Neural cell (in vitro differentiated cells): Measurements from ENCODE around the gene PRKAG2. TPM values are rescaled to one million over a fixed set of nuclear protein-coding genes. Genes with fewer than 3 reads are reported as not detected.

Experiments
- H2AFZ ChIP-seq: fragments of 200-600, 300-800 bp; sonication (generic), shearing (Covaris generic); 2 replicates; pipeline ENCODE4 v1.6.0; 2014; ENCODE audit warnings: low read depth, mild to moderate bottlenecking, antibody characterized with exemption, low read length, moderate library complexity
- H3F3A ChIP-seq: fragments of 200-600 bp; shearing (Covaris generic); 2 replicates; pipeline ENCODE4 v1.6.1; 2016; ENCODE audit warnings: mild to moderate bottlenecking, moderate library complexity, mixed read lengths, antibody characterized with exemption, low read length; ENCODE audit not compliant: insufficient read depth, poor library complexity, severe bottlenecking
- H3K27ac ChIP-seq: fragments of 200-600, 300-800 bp; sonication (generic), shearing (Covaris generic); 2 replicates; pipeline ENCODE4 v1.5.1; 2014; ENCODE audit warnings: mild to moderate bottlenecking, low read length, moderate library complexity
- H3K27me3 ChIP-seq: fragments of 300-800, 200-600 bp; sonication (generic), shearing (Covaris generic); 2 replicates; pipeline ENCODE4 v1.6.0; 2014; ENCODE audit warnings: mild to moderate bottlenecking, low read depth, low read length, moderate library complexity; ENCODE audit not compliant: insufficient read depth
- H3K36me3 ChIP-seq: fragments of 300-800, 200-600 bp; sonication (generic), shearing (Covaris generic); 2 replicates; pipeline ENCODE4 v1.5.1; 2014; ENCODE audit warnings: mild to moderate bottlenecking, antibody characterized with exemption, low read length, moderate library complexity; ENCODE audit not compliant: insufficient read depth
- H3K4me2 ChIP-seq: fragments of 300-800, 200-600 bp; sonication (generic), shearing (Covaris generic); 2 replicates; pipeline ENCODE4 v1.6.0; 2014; ENCODE audit warnings: mild to moderate bottlenecking, low read length
- H3K4me3 ChIP-seq: fragments of 300-800, 200-600 bp; sonication (generic), shearing (Covaris generic); 2 replicates; pipeline ENCODE4 v1.5.1; 2014; ENCODE audit warnings: mild to moderate bottlenecking, low read length, moderate library complexity
- H3K79me2 ChIP-seq: fragments of 200-600 bp; shearing (Covaris generic); replicated peaks from 2 replicates; pipeline ENCODE4 v1.6.0; 2014; ENCODE audit warnings: mild to moderate bottlenecking, low read length, moderate library complexity; ENCODE audit not compliant: insufficient read depth
- H3K9ac ChIP-seq: fragments of 300-800, 200-600 bp; sonication (generic), shearing (Covaris generic); 2 replicates; pipeline ENCODE4 v1.6.1; 2016; ENCODE audit warnings: mild to moderate bottlenecking, low read length, mixed read lengths
- H3K9me2 ChIP-seq: fragments of 200-600 bp; shearing (Covaris generic); 2 replicates; pipeline ENCODE4 v1.6.1; 2016; ENCODE audit warnings: mild to moderate bottlenecking, low read length, mixed read lengths; ENCODE audit not compliant: insufficient read depth
- H3K9me3 ChIP-seq: fragments of 200-600, 300-800 bp; sonication (generic), shearing (Covaris generic); 2 replicates; pipeline ENCODE4 v1.6.1; 2016; ENCODE audit warnings: mild to moderate bottlenecking, mixed run types, low read length, moderate library complexity, mixed read lengths
- H4K20me1 ChIP-seq: fragments of 200-600 bp; shearing (Covaris generic); 2 replicates; pipeline ENCODE4 v1.6.1; 2016; ENCODE audit warnings: mild to moderate bottlenecking, mixed run types; ENCODE audit not compliant: insufficient read depth
- CTCF ChIP-seq: fragments of 450-650 bp; IDR thresholded peaks from 2 replicates; pipeline ENCODE4 v1.5.1; 2014; ENCODE audit warnings: antibody characterized with exemption, mild to moderate bottlenecking, moderate library complexity; ENCODE audit not compliant: poor library complexity, severe bottlenecking
- EP300 ChIP-seq: fragments of 450-650 bp; conservative IDR thresholded peaks from 2 replicates; pipeline ENCODE4 v1.6.1; 2014; ENCODE audit warnings: antibody characterized with exemption, mild to moderate bottlenecking, moderate library complexity; ENCODE audit not compliant: poor library complexity, severe bottlenecking
- EZH2 ChIP-seq: fragments of 200-600, 300-800 bp; shearing (Covaris generic), sonication (generic); IDR thresholded peaks from 2 replicates; pipeline ENCODE4 v1.6.1; 2014; ENCODE audit warnings: antibody characterized with exemption, low read length, borderline replicate concordance, mild to moderate bottlenecking; ENCODE audit not compliant: insufficient read depth, poor library complexity, severe bottlenecking
- MXI1 ChIP-seq: fragments of 450-650 bp; conservative IDR thresholded peaks from 2 replicates; pipeline ENCODE4 v1.6.1; 2014; ENCODE audit warnings: antibody characterized with exemption, mild to moderate bottlenecking; ENCODE audit not compliant: poor library complexity, severe bottlenecking
- POLR2AphosphoS5 ChIP-seq: IDR thresholded peaks from 2 replicates; pipeline ENCODE4 v1.6.1; 2012
- RAD21 ChIP-seq: fragments of 450-650 bp; conservative IDR thresholded peaks from 2 replicates; pipeline ENCODE4 v1.6.1; 2014; ENCODE audit warnings: antibody characterized with exemption, mild to moderate bottlenecking, moderate library complexity
- REST ChIP-seq: IDR thresholded peaks from 2 replicates; pipeline ENCODE4 v1.6.1; 2012; ENCODE audit warnings: borderline replicate concordance
- SMC3 ChIP-seq: fragments of 450-650 bp; conservative IDR thresholded peaks from 2 replicates; pipeline ENCODE4 v1.6.1; 2014; ENCODE audit warnings: antibody characterized with exemption, mild to moderate bottlenecking, moderate library complexity; ENCODE audit not compliant: poor library complexity
- TAF1 ChIP-seq: IDR thresholded peaks from 2 replicates; pipeline ENCODE4 v1.6.1; 2012; ENCODE audit warnings: low read depth
- polyA plus RNA-seq: library from polyadenylated mRNA; depleted of rRNA; stranded (reverse); fragments of >200 nt; gene quantifications from 2 replicates; pipeline ENCODE4 v1.2.3, GENCODE V29; 2014

The PRKAG2 gene
- polyA plus RNA-seq, 1 donor from 2014 or later, result 22.9 TPM

GRCh38 chr7:151785681-151785965 is 91.3 kb downstream of the PRKAG2 start:
- Histone ChIP-seq H3K9ac (no peak overlapping the region), H3K4me2 (no peak overlapping the region), H4K20me1 (no peaks in the 10 kb centered on the region), H3K27me3 (peaks cover 8% of the 10 kb centered on the region), H3K36me3 (no peaks in the 10 kb centered on the region), H3K9me3 (peaks cover 2% of the 10 kb centered on the region), H2AFZ (no peak overlapping the region), H3K9me2 (no peaks in the 10 kb centered on the region), H3K4me3 (no peak overlapping the region), H3F3A (no peaks in the 10 kb centered on the region), H3K79me2 (no peaks in the 10 kb centered on the region), H3K27ac (no peak overlapping the region)
- TF ChIP-seq CTCF, result no peak
- TF ChIP-seq SMC3, result no peak
- no peak for TF ChIP-seq MXI1
- TF ChIP-seq TAF1, result no peak
- TF ChIP-seq RAD21, result no peak
- TF ChIP-seq POLR2AphosphoS5, result no peak
- no peak for TF ChIP-seq REST
- no peak for TF ChIP-seq EP300
- TF ChIP-seq EZH2, result no peak

- Histone ChIP-seq H3K36me3 (no peaks in the 10 kb centered on the region), H3F3A (no peaks in the 10 kb centered on the region), H2AFZ (no peak overlapping the region), H3K9ac (no peak overlapping the region), H3K4me2 (no peak overlapping the region), H3K27ac (no peak overlapping the region), H3K9me2 (no peaks in the 10 kb centered on the region), H3K79me2 (no peaks in the 10 kb centered on the region), H4K20me1 (no peaks in the 10 kb centered on the region), H3K9me3 (peaks cover 2% of the 10 kb centered on the region), H3K27me3 (peaks cover 8% of the 10 kb centered on the region), H3K4me3 (no peak overlapping the region)
- TF ChIP-seq CTCF, result no peak
- no peak for TF ChIP-seq TAF1
Observed at GRCh38 chr7:151784853-151785680, 91.8 kb downstream of the PRKAG2 start.
